NOMO-1 treated with dmso at 0.1 percent for 144 hours (cell line): ENCODE data around the gene TOGARAM2.
"Not testable (repeated sequence)": the region's sequence is repeated elsewhere in the genome, so short reads cannot be mapped to it uniquely, and the experiment has no call there.

Source experiments
- DNase-seq: peaks from one replicate; lab custom pipeline; 2025; ENCODE audit not compliant: unreplicated experiment; lab: John Stamatoyannopoulos, UW

The TOGARAM2 gene

DNA sequence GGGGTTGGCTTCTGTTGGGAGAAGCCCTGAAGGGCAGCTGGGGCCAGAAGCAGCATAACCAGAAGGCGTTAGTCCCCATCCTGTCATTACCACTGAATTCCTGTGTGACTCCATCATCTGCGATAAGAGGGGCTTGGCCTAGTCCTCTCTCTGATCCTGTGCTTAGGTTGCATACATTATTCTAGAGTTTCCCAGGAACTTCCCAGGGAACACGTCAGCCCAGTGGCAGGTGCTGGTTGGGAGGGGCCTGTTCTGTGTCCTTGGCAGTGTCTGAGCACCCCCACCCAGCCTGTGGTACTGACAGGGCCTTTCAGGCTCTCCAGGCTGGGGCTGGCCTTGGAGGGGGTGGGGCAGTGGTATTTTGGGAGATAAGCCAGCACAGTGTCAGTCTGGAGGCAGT, 4.5 kb upstream of the TOGARAM2 start:
- no peak for DNase-seq

DNA sequence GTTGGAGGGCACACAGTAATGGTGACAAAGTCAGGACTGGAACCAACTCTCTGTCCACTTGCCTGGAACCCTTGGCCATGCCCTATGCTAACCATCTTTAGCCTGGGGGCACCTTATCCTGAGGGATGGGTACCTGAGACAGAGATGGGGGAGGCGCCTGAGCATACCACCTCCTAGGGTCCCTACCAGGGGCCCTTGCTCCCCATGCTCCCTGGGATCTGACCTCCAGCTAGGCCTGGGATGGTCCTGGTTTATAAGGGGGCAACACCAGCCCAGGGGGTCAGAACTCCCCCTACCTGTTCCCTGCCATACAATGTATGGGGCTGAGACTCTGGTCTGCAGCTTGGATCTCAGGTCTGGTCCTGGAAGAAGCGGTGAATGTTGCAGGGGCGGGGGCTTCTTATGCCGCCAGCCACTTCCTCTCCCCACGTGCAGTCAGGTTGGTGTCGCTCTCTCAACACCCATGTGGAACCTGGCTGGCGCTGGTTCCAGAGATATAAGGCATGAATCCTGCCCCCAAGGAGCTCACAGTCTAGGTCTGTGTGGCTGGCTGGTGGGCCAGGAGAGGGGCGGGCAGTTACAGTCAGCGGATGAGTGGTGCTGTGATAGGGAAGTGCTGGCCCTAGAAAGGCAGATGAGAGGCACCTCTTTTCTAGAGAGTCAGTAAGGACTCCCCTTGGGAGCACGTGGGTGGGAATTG, 3.8 kb upstream of the TOGARAM2 start:
- DNase-seq = no peak

- DNase-seq = not testable (repeated sequence)
Observed at GRCh38 chr2:28978001-28978400, 3.1 kb upstream of the TOGARAM2 start.

GRCh38 chr2:28978606-28979005, 2.5 kb upstream of the TOGARAM2 start:
- no peak for DNase-seq

GRCh38 chr2:28979041-28979440, 2.1 kb upstream of the TOGARAM2 start:
- no peak for DNase-seq

GRCh38 chr2:28979576-28980366, 1.3 kb upstream of the TOGARAM2 start:
- DNase-seq = no peak

DNA sequence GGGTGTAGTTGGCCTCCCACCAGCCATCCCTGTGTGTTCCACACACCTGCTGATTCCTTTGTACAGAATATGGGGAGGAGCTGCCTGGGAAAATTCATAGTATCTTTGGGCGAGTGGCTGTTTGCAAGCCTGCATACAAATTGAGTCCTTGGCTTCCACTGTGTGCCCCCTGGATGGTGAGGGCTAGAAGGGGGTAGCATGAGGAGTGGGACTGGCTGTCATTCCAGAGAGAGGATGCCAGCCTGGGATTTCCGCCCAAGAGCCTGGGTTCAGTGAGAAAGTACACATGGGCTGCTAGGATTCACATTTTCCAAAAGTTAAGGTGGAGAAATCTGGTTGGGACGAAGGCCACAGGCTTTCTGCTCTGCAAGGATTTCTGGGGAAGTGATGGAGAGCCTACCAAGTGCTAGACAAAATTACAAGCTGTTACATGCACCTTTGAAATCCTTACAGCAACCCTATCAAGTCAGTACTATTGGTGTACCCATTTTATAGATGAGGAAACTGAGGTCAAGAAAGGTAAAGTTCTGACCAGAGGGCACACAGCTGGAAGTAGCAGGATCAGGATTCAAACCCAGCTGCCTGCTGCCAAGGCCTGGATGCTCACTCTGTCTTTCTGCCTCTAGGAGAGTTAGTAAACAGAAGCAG, 606 bp upstream of the TOGARAM2 start:
- DNase-seq = no peak

DNA sequence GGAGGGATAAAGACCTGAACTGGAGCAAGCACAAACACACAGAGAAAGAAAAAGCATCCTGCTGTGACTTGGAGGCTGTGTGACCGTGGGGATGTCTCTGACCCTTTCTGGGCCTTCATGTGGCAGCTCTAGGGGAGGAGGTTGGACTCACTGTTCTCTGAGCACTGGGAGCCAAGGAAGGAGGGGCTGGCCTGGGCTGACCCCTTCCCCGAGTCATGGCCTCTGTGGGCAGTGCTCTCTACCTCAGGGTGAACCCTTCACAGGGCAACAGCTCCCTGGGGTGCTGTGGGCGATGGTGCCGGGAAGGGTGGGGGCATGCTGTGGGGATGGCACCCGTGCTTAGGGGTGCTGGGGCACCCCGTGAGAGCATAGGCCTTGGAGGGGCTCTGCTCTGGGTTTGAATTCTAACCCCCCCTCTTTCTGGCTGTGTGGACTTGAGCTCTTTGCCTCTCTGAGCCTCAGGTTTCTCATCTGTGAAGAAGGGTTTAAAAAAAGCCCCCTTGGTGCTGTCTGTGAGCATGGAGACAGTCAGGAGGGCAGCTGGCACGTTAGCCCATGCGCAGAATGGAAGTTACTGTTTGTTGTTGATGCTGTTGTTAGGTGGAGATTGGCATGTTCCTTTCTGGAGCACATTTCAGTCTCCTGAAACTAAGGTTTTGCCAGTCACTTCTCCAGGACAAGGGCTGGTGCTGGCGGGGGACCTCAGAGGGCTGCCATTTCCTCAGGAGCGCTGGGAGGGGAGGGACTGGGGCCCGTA, 700 bp downstream of the TOGARAM2 start:
- DNase-seq = no peak

- DNase-seq = no peak
Observed at GRCh38 chr2:28982381-28982950, 1.4 kb downstream of the TOGARAM2 start.

GRCh38 chr2:28986429-28986828, 5.3 kb downstream of the TOGARAM2 start:
- no peak for DNase-seq

DNA sequence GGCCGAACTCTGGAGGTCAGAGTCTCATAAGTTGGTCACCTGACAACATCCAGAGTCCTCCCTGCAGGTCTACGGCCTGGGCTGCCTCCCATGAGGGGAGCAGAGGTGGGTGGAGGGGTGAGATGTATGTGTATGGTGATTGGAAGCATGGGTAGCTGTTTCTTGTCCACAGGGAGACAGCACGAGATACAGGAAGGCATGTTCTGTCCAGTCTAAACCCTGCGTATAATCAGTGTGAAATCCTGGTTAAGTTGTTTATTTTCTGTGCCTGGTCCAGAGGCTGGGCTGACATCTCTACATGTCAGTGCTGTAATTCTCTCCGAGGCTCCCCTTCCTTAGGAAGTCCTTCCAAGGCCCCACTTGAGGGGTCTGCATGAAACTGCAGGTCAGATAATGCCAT, 8.9 kb downstream of the TOGARAM2 start:
- DNase-seq = no peak

DNA sequence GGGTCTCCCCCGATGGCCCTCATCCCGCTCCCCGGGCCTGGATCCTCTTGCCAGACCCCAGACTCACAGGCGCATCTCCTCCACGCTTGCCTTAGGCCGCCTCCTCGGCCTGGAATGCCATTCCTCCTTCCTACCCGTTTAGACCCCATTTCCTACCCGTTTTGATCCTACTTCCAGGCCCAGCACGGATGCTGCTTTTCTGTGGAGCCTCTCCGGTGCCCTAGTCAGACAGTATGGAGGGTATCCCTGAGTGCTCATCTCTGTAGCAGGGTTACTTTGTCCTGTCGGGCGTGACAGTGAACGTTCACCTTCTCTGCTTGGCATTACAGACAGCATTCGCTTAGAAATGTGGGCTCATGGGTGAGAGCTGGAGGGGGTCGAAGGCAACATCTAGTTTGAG, 9.3 kb downstream of the TOGARAM2 start:
- no peak for DNase-seq

DNA sequence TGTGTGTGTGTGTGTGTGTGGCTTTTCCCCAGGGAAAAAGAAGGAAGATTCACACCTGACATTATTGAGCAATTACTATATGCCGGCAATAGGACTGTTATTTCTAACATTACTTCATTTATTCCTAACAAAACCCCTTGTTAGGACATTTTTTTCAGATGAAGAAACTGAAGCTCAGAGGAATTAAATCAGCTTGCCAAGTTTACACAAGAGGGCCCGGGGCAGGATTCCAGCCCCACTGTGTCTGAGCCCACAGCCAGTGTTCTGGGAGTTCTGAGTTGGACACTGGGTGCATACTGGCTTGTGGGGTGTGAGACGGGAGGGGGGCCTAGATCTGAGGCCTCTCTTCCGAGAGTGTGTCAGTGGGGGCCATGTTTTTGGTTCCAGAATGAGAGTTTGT, 9.9 kb downstream of the TOGARAM2 start:
- DNase-seq = no peak

- no peak for DNase-seq
Observed at GRCh38 chr2:28991460-28991859, 10.4 kb downstream of the TOGARAM2 start.

DNA sequence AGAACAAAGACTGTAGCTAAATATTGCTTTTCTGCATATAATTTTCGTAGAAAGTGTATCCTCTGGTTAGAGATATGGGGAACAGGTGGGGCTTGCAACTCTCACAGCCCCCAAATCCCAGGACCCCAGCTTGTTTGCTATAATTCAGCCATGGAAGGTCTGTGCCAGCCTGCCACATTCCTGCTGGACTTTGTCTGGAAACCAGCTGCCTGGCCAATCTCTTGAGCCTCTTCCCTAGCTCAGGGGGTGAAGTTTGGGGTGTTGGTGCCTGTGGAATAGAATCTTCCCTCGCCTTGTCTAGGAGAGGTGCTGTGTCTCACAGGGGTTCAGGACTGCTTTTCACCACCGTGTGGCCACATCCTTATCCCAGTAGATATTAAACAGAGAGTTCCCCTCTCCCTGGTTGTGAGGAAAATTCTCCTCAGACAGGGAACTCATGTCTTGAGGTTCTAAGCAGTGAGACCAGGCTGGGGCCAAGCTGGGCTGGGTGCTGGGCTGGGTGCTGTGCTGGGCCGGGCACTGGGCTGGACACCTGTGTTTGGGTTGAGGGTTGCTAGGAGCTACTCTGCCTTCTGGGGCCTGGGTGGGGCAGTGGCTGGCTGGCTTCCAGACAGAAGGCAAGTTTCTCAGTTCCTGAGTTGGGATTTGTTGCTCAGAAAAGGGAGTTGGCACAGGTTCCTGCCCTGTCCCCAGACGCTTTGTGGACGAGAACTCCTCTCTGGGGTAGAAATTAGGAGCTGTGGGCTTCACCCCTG, 12.3 kb downstream of the TOGARAM2 start:
- no peak for DNase-seq

GRCh38 chr2:28994074-28994473, 13.0 kb downstream of the TOGARAM2 start:
- DNase-seq = no peak

- no peak for DNase-seq
Observed at GRCh38 chr2:28994679-28995078, 13.6 kb downstream of the TOGARAM2 start.

DNA sequence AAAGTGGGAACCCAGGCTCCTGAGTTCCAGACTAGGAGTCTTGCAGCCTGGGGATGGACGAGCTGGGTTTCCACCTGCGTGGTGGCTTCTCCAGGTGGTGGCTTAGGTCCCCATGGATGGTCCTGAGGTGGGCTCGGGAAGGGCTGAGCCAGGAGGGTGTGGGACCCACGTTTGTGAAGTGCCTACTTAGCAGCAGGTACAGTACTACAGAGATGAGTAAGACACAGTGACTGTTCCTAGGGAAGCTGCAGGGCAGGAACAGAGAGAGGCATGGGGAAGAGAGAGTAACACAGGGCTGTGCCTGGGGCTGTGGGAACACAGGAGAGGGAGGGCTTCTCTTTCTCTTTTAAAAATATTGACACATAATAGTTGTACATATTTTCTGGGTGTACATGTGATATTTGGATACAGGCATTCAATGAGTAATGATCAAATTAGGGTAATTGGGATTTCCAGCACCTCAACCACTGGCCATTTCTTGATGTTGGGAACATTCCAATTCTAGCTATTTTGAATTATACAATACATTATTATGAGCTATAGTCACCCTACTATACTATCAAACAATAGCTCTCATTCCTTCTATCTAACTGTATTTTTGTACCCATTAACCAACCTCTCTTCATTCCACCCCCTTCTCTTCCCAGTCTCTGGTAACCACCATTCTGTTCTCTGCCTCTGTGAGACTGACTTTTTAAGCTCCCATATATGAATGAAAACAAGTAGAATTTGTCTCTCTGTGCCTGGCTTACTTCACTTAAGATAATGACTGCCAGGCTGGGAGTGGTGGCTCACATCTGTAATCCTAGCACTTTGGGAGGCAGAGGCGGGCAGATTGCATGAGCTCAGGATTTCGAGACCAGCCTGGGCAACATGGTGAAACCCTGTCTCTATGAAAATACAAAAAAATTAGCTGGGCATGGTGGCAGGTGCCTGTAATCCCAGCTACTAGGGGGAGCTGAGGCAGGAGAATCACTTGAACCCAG, 15.0 kb downstream of the TOGARAM2 start:
- DNase-seq = no peak

GRCh38 chr2:28997237-28997846, 16.2 kb downstream of the TOGARAM2 start:
- DNase-seq = no peak
